Heart left ventricle (tissue), 16 donors: Measurements from ENCODE around the gene WDR70. TPM values are rescaled to one million over a fixed set of nuclear protein-coding genes. Genes with fewer than 3 reads are reported as not detected.

Experiments
- ATAC-seq, 4 donors: fragments of 200-7000 bp; cut with Tn5 transposase; one replicate each; pipeline ENCODE4 v1.9.1; 2020 to 2022; ENCODE audit warnings: moderate library complexity in 4 of 4, mild to moderate bottlenecking in 3 of 4, moderate number of reproducible peaks in 1 of 4
- DNase-seq, 5 donors: peaks; one replicate each; pipeline ENCODE4 v3.0.0-alpha.2; 2020
- H3K27ac ChIP-seq, 12 donors: fragments of 200-600 bp; sonication (generic) in 4 of 12; one replicate each; pipeline versions ENCODE4 v1.5.0 to v1.8.0; 2016 to 2022; ENCODE audit warnings: mild to moderate bottlenecking in 2 of 12
- H3K27me3 ChIP-seq, 9 donors: fragments of 200-600 bp; sonication (generic) in 2 of 9; one replicate each; pipeline versions ENCODE4 v1.5.1 to v1.8.0; 2016 to 2022; ENCODE audit warnings: mild to moderate bottlenecking in 3 of 9
- H3K36me3 ChIP-seq, 9 donors: fragments of 200-600 bp; sonication (generic) in 2 of 9; one replicate each; pipeline versions ENCODE4 v1.5.0 to v1.8.0; 2018 to 2022; ENCODE audit warnings: mild to moderate bottlenecking in 2 of 9
- H3K4me1 ChIP-seq, 12 donors: fragments of 200-600 bp; sonication (generic) in 4 of 12; one replicate each; pipeline versions ENCODE4 v1.5.0 to v1.8.0; 2016 to 2022; ENCODE audit warnings: mild to moderate bottlenecking in 3 of 12
- H3K4me3 ChIP-seq, 12 donors: fragments of 200-600 bp; sonication (generic) in 4 of 12; one replicate each; pipeline versions ENCODE4 v1.5.0 to v1.8.0; 2017 to 2022; ENCODE audit warnings: mild to moderate bottlenecking in 9 of 12, moderate library complexity in 4 of 12
- H3K9me3 ChIP-seq, 12 donors: fragments of 200-600 bp; sonication (generic) in 4 of 12; one replicate each; pipeline versions ENCODE4 v1.5.0 to v1.8.0; 2016 to 2022; ENCODE audit warnings: mild to moderate bottlenecking in 1 of 12
- CTCF ChIP-seq, 12 donors: fragments of 200-600 bp; sonication (generic) in 4 of 12; IDR thresholded peaks; one replicate each; pipeline versions ENCODE4 v1.5.0 to v1.8.0; 2018 to 2022; ENCODE audit warnings: antibody characterized with exemption in 12 of 12, mild to moderate bottlenecking in 5 of 12
- POLR2A ChIP-seq, 2 donors: fragments of 450-650 bp; IDR thresholded peaks; one replicate each; pipeline ENCODE4 v1.6.1; 2017; ENCODE audit warnings: antibody characterized with exemption in 2 of 2, mild to moderate bottlenecking in 2 of 2, moderate library complexity in 2 of 2
- WGBS, 4 donors: extraction: QIAGEN DNeasy Blood & Tissue Kit in 2 of 4; methylation state at CpG; one replicate each; pipeline versions ENCODE4 v1.1.5 to v1.1.7; 2013 to 2018; 5-methylcytosine and 5-hydroxymethylcytosine counted together
- intact Hi-C, 10 donors: fragments of 100-400 bp; cut with DNase I; formaldehyde crosslinking; loops; one replicate each; pipeline versions ENCODE4 v1.11.1 to v1.14.2; 2022
- polyA plus RNA-seq, 2 donors: library from polyadenylated mRNA; stranded (reverse); fragments of 200-250 nt; gene quantifications; one replicate each; pipeline ENCODE4 v1.2.3, GENCODE V29; 2013
- total RNA-seq, 9 donors: library from RNA; depleted of rRNA in 2 of 9; stranded (reverse); fragments of >200 nt in 2 of 9; fragmentation: NEBNext Ultra II Directional in 3 of 9; extraction: Animal tissue kit (Norgen Biotek cat#: 25700) in 3 of 9; gene quantifications; one replicate each; pipeline versions ENCODE4 v1.1.0 to v1.2.4, GENCODE V29; 2016 to 2023
- donor health status: ischemic (EF 13 %, LVEDD 7.1; RV severe dilation, severe dysfunction).
- donor health status: healthy with polysubstance abuse.
- donor health status: DM: no; HTN: yes; CAD: no.
- donor health status: DM: no; HTN: no; CAD: no.
- donor health status: ischemic (EF 25% LVEDD 6.9; RV normal size, moderate dysfunction).
- donor health status: ischemic (EF 25% LVEDD 5.7; RV mildly dilated, moderate dysfunction).
- donor health status: healthy.
- donor health status: DM: yes; HTN: yes; CAD: no.
- donor health status: ischemic (EF 35%, LVEDD 5.7; RV mildly dilated, moderate dysfunction).
- donor health status: nonischemic (EF 11% LVEDD 7.7; RV severe dilation, severe dysfunction).
- donor health status: DM: yes; HTN: yes; CAD: no.
- donor health status: PGD.
- donor health status: ischemic (EF 29% LVEDD 5.4; RV normal size, mild dysfunction).
- donor health status: nonischemic (EF 23%, LVEDD 6.1; RV moderate dilation, normal function).

The WDR70 gene
- total and polyA plus RNA-seq, 11 donors: 6.0 to 31.3 (median 13.6) TPM

GRCh38 chr5:37757980-37758582 is 379.0 kb downstream of the WDR70 start:
- Histone ChIP-seq H3K27ac (no peak overlapping the region), H3K4me3 (no peak overlapping the region), H3K9me3 (peaks cover 0 to 15% (median 0%) of the 10 kb centered on the region in 12 donors), H3K4me1 (no peaks in the 10 kb centered on the region), H3K36me3 (peaks cover 0 to 14% (median 3%) of the 10 kb centered on the region in 9 donors), H3K27me3 (no peaks in the 10 kb centered on the region)
- DNase-seq (no peak), ATAC-seq (no peak)
- TF ChIP-seq CTCF (IDR thresholded peaks at IDR 0.05) (no peak), POLR2A (IDR thresholded peaks at IDR 0.05) (no peak)
- intact Hi-C loops: no loop called here
- WGBS, 4 donors: 89 to 96% (median 95%) methylated on average over 4 of the region's 4 CpGs

DNA sequence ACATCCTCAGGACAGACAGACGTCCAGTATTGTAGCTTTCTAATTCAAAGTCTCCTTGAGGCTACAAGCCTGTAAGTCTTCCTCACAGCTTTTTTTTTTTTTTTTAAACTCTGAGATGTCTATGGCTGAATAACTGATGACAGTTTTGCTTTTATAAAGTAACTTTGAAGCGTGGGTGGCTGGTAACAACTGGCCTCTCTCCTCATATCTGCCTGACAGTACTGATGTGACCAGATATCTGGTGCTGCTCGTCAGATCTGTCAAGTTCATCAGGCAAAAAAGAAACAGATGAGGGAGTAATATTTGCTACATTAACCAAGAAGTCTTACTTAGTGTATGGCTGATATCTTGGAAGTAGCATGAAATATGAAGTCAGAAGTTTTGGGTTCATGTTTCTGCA is 388.1 kb downstream of the WDR70 start:
- H3K4me3 ChIP-seq: no peak overlapping the region
- ATAC-seq (no peak), DNase-seq (no peak)
- WGBS, 4 donors: 51 to 55% (median 54%) methylated on average over 3 of the region's 3 CpGs
- H3K27me3 ChIP-seq: no peaks in the 10 kb centered on the region
- H3K4me1 ChIP-seq: no peaks in the 10 kb centered on the region
- no peaks in the 10 kb centered on the region for H3K9me3 ChIP-seq
- TF ChIP-seq POLR2A (IDR thresholded peaks at IDR 0.05): no peak
- TF ChIP-seq CTCF (IDR thresholded peaks at IDR 0.05): no peak
- H3K27ac ChIP-seq: no peak overlapping the region
- intact Hi-C loops: no loop called here
- no peaks in the 10 kb centered on the region for H3K36me3 ChIP-seq

DNA sequence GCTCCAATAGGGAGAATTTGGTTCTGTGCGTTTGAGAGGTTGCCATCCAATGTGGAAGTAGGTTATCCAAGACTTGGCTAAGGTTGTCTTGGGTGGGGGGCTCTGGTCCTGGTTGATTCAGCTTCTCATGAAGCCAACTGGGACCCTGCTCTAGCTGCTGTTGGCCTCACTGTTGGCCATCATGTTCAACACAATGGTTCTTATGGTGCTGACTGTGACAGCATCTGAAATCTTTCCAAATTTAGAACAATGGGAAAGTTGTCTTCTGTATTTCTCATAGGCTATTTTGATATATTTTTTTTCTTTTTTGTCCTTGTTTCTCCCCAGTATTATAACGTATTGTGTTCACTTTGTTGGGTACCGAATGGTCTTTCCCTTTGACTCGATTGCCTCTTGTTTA is 388.8 kb downstream of the WDR70 start:
- no peaks in the 10 kb centered on the region for H3K4me1 ChIP-seq
- DNase-seq (no peak), ATAC-seq (no peak)
- 80 to 84% (median 82%) methylated on average over 4 of the region's 4 CpGs for WGBS, 4 donors
- H3K4me3 ChIP-seq: no peak overlapping the region
- H3K9me3 ChIP-seq: no peaks in the 10 kb centered on the region
- no peak for TF ChIP-seq POLR2A (IDR thresholded peaks at IDR 0.05)
- no peak for TF ChIP-seq CTCF (IDR thresholded peaks at IDR 0.05)
- intact Hi-C loops: no loop called here
- no peaks in the 10 kb centered on the region for H3K36me3 ChIP-seq
- no peaks in the 10 kb centered on the region for H3K27me3 ChIP-seq
- H3K27ac ChIP-seq: no peak overlapping the region

- TF ChIP-seq CTCF (IDR thresholded peaks at IDR 0.05): no peak
- TF ChIP-seq POLR2A (IDR thresholded peaks at IDR 0.05): no peak
- intact Hi-C loops: no loop called here
- Histone ChIP-seq H3K27me3 (no peaks in the 10 kb centered on the region), H3K27ac (no peak overlapping the region), H3K4me1 (no peaks in the 10 kb centered on the region), H3K9me3 (no peaks in the 10 kb centered on the region), H3K36me3 (no peaks in the 10 kb centered on the region), H3K4me3 (no peak overlapping the region)
- DNase-seq (no peak), ATAC-seq (no peak)
These were observed 389.3 kb downstream of the WDR70 start for GRCh38 chr5:37768371-37768770.
